ENCODE data around the gene ADCY10.
"Not testable (repeated sequence)": the region's sequence is repeated elsewhere in the genome, so short reads cannot be mapped to it uniquely, and the experiment has no call there.

DNA sequence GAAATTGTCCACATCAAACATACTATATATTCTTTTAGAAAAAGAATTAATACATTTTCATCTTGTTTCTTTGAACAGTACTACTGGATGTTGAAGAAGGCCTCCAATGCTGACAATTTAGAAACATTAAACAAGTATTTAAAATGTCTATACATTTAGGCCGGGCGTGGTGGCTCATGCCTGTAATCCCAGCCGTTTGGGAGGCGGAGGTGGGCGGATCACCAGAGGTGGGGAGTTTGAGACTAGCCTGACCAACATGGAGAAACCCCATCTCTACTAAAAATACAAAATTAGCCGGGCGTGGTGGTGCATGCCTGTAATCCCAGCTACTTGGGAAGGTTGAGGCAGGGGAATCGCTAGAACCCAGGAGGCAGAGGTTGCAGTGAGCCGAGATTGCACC is 15.0 kb upstream of the ADCY10 start:
- TF ChIP-seq, protein P1, sequence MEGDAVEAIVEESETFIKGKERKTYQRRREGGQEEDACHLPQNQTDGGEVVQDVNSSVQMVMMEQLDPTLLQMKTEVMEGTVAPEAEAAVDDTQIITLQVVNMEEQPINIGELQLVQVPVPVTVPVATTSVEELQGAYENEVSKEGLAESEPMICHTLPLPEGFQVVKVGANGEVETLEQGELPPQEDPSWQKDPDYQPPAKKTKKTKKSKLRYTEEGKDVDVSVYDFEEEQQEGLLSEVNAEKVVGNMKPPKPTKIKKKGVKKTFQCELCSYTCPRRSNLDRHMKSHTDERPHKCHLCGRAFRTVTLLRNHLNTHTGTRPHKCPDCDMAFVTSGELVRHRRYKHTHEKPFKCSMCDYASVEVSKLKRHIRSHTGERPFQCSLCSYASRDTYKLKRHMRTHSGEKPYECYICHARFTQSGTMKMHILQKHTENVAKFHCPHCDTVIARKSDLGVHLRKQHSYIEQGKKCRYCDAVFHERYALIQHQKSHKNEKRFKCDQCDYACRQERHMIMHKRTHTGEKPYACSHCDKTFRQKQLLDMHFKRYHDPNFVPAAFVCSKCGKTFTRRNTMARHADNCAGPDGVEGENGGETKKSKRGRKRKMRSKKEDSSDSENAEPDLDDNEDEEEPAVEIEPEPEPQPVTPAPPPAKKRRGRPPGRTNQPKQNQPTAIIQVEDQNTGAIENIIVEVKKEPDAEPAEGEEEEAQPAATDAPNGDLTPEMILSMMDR (conservative IDR thresholded peaks at IDR 0.05; ENCODE audit: low read depth, low read length): not testable (repeated sequence)
- TF ChIP-seq FOS (IDR thresholded peaks at IDR 0.05; ENCODE audit: low read depth, low read length); CEBPB (IDR thresholded peaks at IDR 0.05; ENCODE audit: low read depth, low read length); POLR2A (IDR thresholded peaks at IDR 0.05; ENCODE audit: low read depth, low read length); NFE2L2 (IDR thresholded peaks at IDR 0.05; ENCODE audit: low read depth, low read length); RCOR1 (IDR thresholded peaks at IDR 0.05; ENCODE audit: insufficient replicate concordance, low read length): not testable (repeated sequence)

Measured in IMR-90 (cell line).